Muscle of back (tissue), 11 donors: Measurements from ENCODE around the gene TCF21. TPM values are rescaled to one million over a fixed set of nuclear protein-coding genes. Genes with fewer than 3 reads are reported as not detected.
"Not testable (repeated sequence)": the region's sequence is repeated elsewhere in the genome, so short reads cannot be mapped to it uniquely, and the experiment has no call there.

Experiments used
- DNase-seq, 3 donors: peaks; one replicate each; pipeline versions ENCODE4 v3.0.0 to v3.0.0-alpha.2; 2013
- polyA plus RNA-seq, 10 donors: library from polyadenylated mRNA; unstranded; fragments of 120-200 nt; gene quantifications; one replicate each; pipeline ENCODE4 v1.2.1, GENCODE V29; 2013; ENCODE audit not compliant: insufficient read length in 10 of 10

The TCF21 gene
- polyA plus RNA-seq, 10 donors: 0.03 to 0.10 (median 0.07) TPM; not detected in 4

- DNase-seq: peak; percentile 68 to 82 (median 75)
Observed at GRCh38 chr6:133921249-133921859, 32.4 kb downstream of the TCF21 start.

GRCh38 chr6:133923938-133924593, 35.2 kb downstream of the TCF21 start:
- DNase-seq: peak; percentile 66 to 85 (median 73)

DNA sequence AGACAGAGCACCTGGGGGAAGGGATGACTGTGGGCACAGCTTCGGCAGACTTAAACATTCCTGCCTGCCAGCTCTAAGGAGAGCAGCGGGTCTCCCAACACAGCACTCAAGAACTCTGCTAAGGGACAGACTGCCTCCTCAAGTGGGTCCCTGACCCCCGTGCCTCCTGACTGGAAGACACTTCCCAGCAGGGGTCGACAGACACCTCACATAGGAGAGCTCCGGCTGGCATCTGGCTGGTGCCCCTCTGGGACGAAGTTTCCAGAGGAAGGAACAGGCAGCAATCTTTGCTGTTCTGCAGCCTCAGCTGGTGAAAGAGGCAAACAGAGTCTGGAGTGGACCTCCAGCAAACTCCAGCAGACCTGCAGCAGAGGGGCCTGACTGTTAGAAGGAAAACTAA, 42.3 kb downstream of the TCF21 start:
- not testable (repeated sequence) for DNase-seq

DNA sequence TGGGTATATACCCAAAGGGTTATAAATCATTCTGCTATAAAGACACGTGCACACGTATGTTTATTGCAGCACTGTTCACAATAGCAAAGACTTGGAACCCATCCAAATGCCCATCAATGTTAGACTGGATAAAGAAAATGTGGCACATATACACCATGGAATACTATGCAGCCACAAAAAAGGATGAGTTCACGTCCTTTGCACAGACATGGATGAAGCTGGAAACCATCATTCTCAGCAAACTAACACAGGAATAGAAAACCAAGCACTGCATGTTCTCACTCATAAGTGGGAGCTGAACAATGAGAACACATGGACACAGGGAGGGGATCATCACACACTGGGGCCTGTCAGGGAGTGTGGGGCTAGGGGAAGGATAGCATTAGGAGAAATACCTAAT, 47.4 kb downstream of the TCF21 start:
- not testable (repeated sequence) for DNase-seq

DNA sequence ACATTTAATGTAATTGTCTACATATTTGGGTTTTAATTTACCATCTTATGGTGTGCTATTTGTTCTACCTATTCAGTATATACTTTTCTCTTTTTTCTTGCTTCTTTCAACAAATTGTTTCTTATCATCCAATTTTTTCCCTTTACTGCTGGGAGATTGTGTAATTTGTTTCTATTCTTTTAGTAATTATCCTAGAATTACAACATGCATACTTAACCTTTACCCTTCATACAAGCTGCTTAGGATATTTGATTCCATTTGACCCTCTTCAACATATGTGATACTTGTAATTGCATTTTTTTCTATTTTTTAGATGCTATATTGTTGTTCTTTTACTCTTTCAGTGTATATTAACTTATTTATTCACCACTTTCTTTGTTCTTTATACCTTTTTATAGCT, 49.0 kb downstream of the TCF21 start:
- no peak for DNase-seq

DNA sequence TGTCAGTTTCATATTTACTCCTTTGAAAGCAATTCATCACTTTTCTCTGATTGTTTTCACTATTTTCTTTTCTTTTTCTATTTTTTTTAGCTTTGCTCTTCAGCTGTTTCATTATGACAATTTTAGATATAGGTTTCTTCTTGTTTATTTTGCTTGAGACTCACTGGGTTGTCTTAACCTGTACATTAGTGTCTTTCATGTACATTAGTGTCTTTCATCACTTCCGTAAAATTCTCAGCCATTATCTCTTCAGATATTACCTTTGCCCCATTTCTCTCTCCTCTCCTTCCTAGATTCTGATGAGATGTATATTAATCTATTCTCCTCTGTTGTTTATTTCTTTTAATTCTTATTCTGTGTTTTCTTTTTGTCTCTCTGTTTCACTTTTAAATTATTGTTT, 49.6 kb downstream of the TCF21 start:
- no peak for DNase-seq

GRCh38 chr6:133939778-133940667, 51.1 kb downstream of the TCF21 start:
- DNase-seq: no peak

Other genes starting within 250 kb of the TCF21 start
- gene TBPL1, start 64.1 kb downstream of the TCF21 start, polyA plus RNA-seq: 10 to 100 TPM; 18.7 to 28.8 (median 26.3) TPM
- gene SLC2A12, start 163.5 kb downstream of the TCF21 start, polyA plus RNA-seq: 1 to 10 TPM; 1.6 to 6.1 (median 3.6) TPM